ENCODE results near the gene DUOX2. TPM values are rescaled to one million over a fixed set of nuclear protein-coding genes. Genes with fewer than 3 reads are reported as not detected.
"Not testable (repeated sequence)": the region's sequence is repeated elsewhere in the genome, so short reads cannot be mapped to it uniquely, and the experiment has no call there.

DUOX2 gene
- total RNA-seq, 4 donors from 2014 or later, result under 0.01 to 0.86 (median 0.10) TPM

DNA sequence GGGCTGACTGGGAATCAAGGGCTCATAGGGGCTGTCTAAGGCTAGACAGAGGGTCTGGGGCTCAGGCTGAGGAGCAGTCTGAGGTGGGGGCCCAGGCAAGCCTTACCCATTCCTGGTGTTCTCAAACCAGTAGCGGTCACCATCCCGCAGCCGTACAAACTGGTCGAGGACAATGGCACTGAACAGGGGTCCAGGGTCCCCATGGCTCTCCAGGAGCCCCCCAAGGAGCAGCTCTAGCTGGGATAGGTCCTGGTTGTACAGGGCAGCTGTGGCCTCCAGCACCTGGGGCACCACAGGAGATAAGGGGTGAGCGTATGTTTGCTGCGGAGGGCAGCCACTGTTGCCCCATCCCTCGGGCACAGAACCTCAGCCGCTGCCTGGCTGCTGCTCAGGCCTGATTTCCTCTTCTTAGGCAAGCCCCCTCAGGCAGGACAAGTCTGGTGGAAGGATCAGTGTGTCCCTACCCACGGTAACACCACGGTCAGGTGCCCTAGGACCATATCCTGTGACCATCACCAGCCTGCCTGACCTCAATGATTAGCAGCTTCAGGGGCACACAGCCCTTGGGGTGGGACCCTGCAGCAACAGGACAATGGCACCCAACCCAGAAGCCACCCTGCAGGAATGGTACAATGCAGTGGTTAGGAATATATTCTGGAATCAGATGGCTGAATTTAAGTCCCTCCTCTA lies 5.9 kb downstream of the DUOX2 start:
- DNase-seq (ENCODE audit: extremely low spot score), result no peak
- WGBS, result 93% methylated on average over 5 of the region's 10 CpGs
- Histone ChIP-seq H3K4me3 (no peak overlapping the region), H3K9me3 (no peaks in the 10 kb centered on the region), H3K27ac (replicated peaks in 1 of 4) (no peak overlapping the region), H3K36me3 (no peaks in the 10 kb centered on the region), H3K4me1 (peaks cover 7 to 19% (median 12%) of the 10 kb centered on the region in 4 donors), H3K27me3 (peaks cover 0 to 64% (median 20%) of the 10 kb centered on the region in 4 donors)
- intact Hi-C loops (cut with DNase I), result no loop called here
- TF ChIP-seq EP300 (IDR thresholded peaks at IDR 0.05), result no peak
- no peak for TF ChIP-seq POLR2AphosphoS5 (IDR thresholded peaks at IDR 0.05)
- no peak for TF ChIP-seq POLR2A (IDR thresholded peaks at IDR 0.05; ENCODE audit: low read depth)
- TF ChIP-seq, protein P1, sequence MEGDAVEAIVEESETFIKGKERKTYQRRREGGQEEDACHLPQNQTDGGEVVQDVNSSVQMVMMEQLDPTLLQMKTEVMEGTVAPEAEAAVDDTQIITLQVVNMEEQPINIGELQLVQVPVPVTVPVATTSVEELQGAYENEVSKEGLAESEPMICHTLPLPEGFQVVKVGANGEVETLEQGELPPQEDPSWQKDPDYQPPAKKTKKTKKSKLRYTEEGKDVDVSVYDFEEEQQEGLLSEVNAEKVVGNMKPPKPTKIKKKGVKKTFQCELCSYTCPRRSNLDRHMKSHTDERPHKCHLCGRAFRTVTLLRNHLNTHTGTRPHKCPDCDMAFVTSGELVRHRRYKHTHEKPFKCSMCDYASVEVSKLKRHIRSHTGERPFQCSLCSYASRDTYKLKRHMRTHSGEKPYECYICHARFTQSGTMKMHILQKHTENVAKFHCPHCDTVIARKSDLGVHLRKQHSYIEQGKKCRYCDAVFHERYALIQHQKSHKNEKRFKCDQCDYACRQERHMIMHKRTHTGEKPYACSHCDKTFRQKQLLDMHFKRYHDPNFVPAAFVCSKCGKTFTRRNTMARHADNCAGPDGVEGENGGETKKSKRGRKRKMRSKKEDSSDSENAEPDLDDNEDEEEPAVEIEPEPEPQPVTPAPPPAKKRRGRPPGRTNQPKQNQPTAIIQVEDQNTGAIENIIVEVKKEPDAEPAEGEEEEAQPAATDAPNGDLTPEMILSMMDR (IDR thresholded peaks at IDR 0.05), result no peak

- intact Hi-C loops (cut with DNase I), result no loop called here
- Histone ChIP-seq H3K9me3 (no peaks in the 10 kb centered on the region), H3K27me3 (peaks cover 0 to 45% (median 2%) of the 10 kb centered on the region in 4 donors), H3K27ac (replicated peaks in 1 of 4) (no peak overlapping the region), H3K4me3 (no peak overlapping the region), H3K36me3 (no peaks in the 10 kb centered on the region), H3K4me1 (peaks cover 0 to under 1% (median 0%) of the 10 kb centered on the region in 4 donors)
- no peak for DNase-seq (ENCODE audit: extremely low spot score)
- WGBS, result 89% methylated on average over 12 of the region's 15 CpGs
- TF ChIP-seq POLR2AphosphoS5 (IDR thresholded peaks at IDR 0.05), result no peak
- no peak for TF ChIP-seq POLR2A (IDR thresholded peaks at IDR 0.05; ENCODE audit: low read depth)
- TF ChIP-seq EP300 (IDR thresholded peaks at IDR 0.05), result no peak
- TF ChIP-seq, protein P1 (IDR thresholded peaks at IDR 0.05), result no peak
Measured at GRCh38 chr15:45106002-45106790, 7.8 kb downstream of the DUOX2 start.

GRCh38 chr15:45105586-45105985 lies 8.4 kb downstream of the DUOX2 start:
- Histone ChIP-seq H3K4me3 (no peak overlapping the region), H3K4me1 (no peaks in the 10 kb centered on the region), H3K27me3 (peaks cover 0 to 41% (median 2%) of the 10 kb centered on the region in 4 donors), H3K27ac (replicated peaks in 1 of 4) (no peak overlapping the region), H3K36me3 (no peaks in the 10 kb centered on the region), H3K9me3 (no peaks in the 10 kb centered on the region)
- intact Hi-C loops (cut with DNase I), result no loop called here
- TF ChIP-seq, protein P1 (IDR thresholded peaks at IDR 0.05), result no peak
- no peak for TF ChIP-seq EP300 (IDR thresholded peaks at IDR 0.05)
- no peak for TF ChIP-seq POLR2A (IDR thresholded peaks at IDR 0.05; ENCODE audit: low read depth)
- TF ChIP-seq POLR2AphosphoS5 (IDR thresholded peaks at IDR 0.05), result no peak
- 92% methylated on average over 11 of the region's 11 CpGs for WGBS
- no peak for DNase-seq (ENCODE audit: extremely low spot score)

GRCh38 chr15:45104170-45104569 lies 9.8 kb downstream of the DUOX2 start:
- H3K36me3 ChIP-seq; H3K4me1 ChIP-seq; H3K9me3 ChIP-seq; H3K27ac ChIP-seq (replicated peaks in 1 of 4); DNase-seq (ENCODE audit: extremely low spot score); intact Hi-C loops (cut with DNase I); H3K4me3 ChIP-seq: not testable (repeated sequence)
- WGBS, result 87% methylated on average over 9 of the region's 9 CpGs
- H3K27me3 ChIP-seq, result peaks cover 0 to 27% (median 0%) of the 10 kb centered on the region in 4 donors

DNA sequence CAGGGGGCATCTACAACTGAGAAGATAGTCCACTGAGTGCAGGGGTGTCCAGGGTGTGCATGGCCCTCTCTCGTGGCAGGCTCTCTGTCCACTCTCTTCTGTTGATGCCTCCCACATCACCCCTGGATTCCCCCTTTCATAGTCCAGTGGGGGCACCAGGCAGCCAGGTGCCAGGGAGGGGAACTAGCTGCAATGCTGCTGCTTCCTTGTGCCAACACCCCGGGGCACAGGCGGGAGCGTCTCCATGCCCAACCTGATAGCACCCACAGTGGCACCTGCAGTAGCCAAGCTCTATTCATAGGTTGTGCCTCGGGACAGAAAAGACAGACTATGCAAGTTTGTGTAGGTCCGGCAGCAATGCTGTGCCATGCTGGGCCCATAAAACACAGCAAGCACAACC lies 11.7 kb downstream of the DUOX2 start:
- TF ChIP-seq POLR2AphosphoS5 (IDR thresholded peaks at IDR 0.05) (no peak), EP300 (IDR thresholded peaks at IDR 0.05) (no peak), POLR2A (IDR thresholded peaks at IDR 0.05; ENCODE audit: low read depth) (no peak)
- TF ChIP-seq, protein P1 (IDR thresholded peaks at IDR 0.05), result no peak

More for the DNA sequence above, 11.7 kb downstream of the DUOX2 start:
- Histone ChIP-seq H3K27me3 (peaks cover 0 to 10% (median 0%) of the 10 kb centered on the region in 4 donors), H3K27ac (replicated peaks in 1 of 4) (no peak overlapping the region), H3K36me3 (no peaks in the 10 kb centered on the region), H3K4me3 (no peak overlapping the region), H3K9me3 (no peaks in the 10 kb centered on the region), H3K4me1 (no peaks in the 10 kb centered on the region)
- intact Hi-C loops (cut with DNase I), result no loop called here
- DNase-seq (ENCODE audit: extremely low spot score), result no peak
- WGBS, result 93% methylated on average over 5 of the region's 6 CpGs

Measured in esophagus muscularis mucosa (tissue), 4 donors.